Measurements from ENCODE around the gene SLC37A1.
"Not testable (repeated sequence)": the region's sequence is repeated elsewhere in the genome, so short reads cannot be mapped to it uniquely, and the experiment has no call there.

SLC37A1 gene

DNA sequence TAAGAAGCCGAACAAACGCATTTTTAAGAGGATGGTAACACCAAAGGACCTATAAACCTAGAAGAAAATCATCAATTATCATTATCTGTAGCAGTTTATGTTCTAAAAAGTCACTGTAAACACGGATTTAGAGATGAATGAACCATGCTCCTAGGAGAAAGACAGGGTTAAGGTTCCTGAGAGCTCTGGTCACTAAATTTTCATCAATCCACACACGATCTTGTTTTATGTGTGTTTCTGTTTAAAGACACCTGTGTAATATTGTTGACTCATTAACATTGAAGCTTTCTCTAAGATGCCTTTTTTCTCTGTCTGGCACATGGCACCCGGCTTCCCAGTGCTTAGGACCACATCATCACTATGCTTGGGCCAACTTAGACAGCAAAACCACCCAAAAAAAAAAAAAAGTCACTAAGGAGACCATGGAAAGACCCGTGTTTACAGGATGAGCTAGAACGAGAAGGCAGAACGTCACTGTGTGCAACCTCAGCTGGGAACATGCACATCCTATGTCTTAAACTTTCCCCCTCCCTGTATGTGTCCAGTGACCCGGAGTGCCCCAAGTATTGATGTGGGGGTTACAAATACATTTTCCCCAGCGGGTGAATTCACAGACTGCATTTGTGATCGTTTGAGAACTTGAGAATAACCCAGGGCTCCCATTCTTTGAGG lies 84.0 kb downstream of the SLC37A1 start:
- DNase-seq = no peak

DNA sequence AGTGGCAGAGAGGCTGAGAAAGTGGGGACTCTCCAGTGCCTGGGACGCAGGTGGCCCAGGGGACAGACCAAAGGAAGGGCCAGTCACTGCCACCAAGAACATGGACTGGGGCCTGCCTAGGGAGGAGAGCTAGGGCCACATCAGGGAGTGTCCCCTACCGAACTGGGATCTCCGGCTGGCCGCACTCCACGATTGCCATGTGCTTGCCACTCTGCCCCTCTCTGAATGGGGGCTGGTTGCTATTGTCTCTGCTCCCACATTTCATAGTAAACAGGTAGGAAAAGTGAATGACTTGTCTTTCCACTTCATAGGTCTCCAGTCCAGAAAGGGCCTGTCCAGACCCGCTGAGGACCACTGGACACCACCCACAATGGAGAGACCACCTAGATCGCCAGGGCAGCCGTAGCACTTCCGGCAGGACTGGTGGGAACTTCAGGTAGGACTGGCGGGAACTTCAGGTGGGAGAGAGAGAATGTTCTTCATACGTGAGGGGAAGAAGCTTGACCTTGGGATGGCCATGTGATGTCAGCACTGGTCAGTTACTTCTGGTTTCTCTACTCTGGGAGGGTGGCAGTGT lies 84.6 kb downstream of the SLC37A1 start:
- no peak for DNase-seq

DNA sequence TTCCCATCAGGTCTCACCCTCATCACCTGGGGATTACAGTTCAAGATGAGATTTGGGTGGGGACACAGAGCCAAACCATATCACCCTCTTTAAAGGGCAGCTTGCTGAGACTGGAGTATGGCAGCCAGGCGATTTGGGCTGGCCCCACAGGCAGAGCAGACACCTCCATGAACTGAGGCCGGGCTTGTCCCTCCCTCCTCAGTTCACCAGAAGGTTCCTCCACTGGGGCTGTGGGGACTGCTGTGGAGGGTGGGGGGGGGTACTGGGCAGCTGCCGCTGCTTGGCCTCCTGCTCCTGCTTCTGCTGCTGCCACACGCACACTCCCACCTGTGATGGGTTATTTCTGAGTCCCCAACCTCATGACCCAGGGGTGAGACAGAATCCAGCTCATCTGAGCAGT lies 85.8 kb downstream of the SLC37A1 start:
- no peak for DNase-seq

DNA sequence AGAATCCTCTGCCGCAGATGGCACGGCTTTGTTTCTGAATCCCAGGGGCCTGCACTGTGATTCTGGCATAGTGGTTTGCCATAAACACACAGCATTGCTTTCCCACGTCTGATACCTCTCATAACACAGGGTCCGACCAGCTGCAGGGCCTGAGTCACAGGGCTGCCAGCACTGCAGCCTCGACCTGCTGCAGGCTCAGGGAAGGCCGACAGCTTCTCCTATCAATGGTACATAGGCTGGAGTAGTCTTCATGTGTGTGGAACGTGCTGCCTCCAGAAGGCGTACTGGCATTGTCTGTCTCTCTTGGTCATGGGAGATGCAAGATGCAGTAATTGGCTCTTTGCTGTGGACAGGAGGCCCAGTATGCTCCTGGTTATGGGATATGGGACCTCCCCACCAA lies 86.3 kb downstream of the SLC37A1 start:
- no peak for DNase-seq

DNA sequence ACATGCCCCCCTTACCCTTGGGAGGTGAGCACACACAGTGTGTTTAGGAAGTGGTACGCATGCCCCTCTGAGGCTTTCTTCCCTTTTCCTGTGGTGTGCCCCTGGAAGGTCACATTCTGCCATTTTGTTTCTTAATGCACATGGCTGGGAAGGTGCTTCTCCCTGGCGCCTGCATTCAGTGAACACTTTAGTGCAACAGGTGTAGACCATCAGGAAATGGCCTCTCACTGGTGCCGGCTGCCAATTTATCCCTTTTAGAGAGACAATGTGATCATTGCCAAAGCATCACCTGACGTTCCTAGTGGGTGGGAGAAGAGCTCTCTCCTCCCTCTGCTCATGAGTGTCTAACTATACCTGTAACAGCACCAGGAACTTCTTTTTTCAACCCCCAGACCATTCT lies 88.0 kb downstream of the SLC37A1 start:
- no peak for DNase-seq

DNA sequence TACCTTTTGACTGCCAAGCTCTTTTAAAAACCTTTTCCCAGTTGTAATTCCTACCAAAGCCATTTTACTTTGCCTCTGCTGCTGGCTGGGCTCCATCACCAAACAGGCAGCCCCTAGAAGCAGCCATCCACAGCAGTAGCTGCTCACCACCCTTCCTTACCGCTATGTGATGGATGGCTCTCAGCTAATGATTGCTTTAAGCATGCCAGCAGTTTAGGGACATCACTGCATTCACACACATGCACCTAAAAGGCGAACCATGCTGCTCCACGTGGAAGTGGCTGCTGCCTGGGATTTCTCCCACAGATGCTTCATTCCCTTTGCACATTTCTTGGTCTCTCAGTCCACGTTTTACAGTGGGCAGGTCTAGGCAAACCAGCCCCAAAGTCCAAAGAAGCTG lies 93.5 kb downstream of the SLC37A1 start:
- DNase-seq = no peak

DNA sequence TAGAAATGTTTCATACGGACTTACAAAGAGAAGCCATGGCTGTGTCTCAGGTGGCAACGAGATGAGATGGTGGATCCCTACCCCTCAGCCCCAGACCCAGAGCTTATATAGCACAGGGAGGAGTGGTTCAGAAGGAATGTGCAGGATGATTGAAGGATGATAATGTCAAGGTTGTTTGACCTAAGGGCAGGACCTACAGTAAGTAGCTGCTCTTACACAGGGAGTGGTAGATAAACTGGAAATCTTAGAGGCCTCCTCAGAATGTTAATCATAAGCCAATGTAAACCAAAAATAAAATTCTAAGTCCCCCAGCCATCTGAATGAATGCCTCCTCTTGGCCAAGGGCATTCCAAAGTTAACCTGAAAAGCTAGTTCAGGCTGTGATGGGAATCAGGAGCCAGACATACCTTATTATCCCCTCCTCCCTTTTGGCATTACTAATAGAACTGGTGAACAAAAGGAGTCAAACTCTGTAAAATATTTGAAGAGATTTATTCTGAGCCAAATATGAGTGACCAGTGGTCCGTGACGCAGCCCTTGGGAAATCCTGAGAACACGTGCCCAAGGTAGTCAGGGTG lies 94.0 kb downstream of the SLC37A1 start:
- no peak for DNase-seq

DNA sequence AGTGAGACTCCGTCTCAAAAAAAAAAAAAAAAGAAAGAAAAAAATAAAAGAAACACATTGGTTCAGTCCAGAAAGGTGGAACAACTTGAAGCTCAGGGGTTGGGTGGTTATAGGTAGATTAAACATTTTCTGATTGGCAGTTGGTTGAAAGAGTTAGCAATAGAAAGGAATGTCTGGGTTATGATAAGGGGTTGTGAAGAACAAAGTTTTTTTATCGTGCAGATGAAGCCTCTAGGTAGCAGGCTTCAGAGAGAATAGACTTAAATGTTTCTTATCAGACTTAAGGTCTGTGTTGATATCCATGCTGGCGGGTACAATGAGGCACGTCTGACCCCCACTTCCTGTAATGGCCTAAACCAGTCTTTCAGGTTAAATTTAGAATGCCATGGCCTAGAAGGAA lies 94.8 kb downstream of the SLC37A1 start:
- DNase-seq = no peak

DNA sequence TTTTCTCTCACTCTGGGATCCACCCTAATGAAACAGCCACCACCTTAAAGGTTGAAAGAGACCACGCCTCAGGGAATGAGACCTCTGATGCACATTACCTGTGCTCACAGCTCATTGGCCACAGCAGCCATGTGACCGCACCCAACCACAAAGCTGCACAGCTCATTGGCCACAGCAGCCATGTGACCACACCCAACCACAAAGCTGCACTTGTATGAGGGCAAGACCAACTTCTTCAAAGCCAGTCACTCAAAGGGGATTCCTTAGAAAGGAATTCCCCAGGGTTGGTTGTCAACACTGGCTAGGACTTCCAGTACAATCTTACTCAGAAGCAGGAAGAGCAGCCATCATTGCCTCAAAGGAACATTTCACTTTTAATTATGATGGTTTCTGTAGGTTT lies 96.2 kb downstream of the SLC37A1 start:
- DNase-seq = no peak

DNA sequence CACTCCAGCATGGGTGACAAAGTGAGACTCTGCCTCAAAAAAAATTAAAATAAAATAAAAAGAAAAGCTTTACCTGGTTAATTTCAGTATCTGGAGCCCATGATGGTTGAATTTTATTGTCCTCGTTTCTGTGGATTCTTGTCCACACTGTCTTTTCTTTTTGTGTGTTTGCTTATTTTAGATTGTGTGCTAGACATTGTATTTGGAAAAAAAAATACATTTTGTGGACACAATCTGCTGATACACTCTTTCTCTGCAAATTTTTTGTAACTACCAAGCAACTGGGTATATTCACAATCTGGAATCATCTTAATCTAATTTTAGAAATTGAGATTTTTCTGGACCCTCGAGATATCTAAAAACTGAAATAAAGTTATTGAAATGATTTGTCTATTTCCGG lies 98.2 kb downstream of the SLC37A1 start:
- DNase-seq = no peak

DNA sequence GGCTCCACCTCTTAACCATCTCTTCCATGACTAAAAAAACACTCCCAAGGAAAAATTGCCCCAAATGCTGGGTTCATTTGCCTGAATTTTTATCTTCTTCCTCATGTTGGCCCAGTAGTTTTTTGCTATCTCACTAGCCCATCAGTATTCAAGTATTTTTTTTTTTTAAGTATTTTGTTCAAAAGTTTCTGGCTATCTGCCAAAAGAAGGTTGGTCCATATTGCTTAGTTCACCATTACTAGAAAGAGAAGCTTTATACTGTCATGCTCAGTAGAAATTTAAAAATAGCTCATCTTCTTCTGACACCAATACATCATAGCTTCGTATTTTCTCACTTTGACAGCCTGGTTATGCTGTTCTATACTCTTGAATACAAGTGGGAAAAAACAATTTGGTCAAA lies 98.7 kb downstream of the SLC37A1 start:
- no peak for DNase-seq

DNA sequence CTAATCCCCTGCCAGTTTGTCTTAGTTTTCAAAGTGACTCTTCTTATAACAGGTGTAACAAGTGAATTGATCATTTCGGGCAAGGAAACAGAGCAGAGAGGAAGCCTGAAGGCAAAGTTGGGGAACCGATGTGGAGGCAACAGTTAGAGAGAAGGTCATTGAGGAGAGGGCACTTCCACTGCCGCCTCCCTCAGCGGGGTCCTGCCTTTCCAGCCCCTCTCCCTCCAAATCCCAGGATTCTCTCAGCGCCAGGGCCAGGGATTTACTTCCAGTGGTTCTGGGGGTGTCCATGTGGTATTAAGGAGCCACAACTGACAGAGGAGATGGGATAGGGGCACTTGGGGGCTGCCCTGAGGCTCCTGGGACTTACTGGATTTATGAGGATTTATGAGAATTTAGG lies 100.1 kb downstream of the SLC37A1 start:
- no peak for DNase-seq

DNA sequence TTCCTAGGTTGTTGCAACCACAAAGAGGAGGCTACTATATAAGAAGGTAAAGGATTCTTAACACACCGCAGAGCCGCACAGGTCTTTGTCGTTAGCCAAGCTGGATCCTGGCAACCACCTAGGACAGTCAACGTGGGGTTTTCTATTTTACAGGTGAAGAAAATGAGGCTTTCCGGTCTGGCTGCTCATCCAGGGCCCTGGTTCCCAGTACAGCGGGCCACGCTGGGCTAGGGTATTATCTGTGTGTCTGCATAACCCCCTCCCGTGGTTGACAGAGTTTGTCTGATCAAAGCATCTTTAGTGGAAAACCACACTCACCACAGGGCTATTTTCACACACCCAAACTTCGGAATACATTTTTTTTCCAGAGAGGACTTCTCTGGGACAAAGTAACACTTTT lies 100.7 kb downstream of the SLC37A1 start:
- no peak for DNase-seq

DNA sequence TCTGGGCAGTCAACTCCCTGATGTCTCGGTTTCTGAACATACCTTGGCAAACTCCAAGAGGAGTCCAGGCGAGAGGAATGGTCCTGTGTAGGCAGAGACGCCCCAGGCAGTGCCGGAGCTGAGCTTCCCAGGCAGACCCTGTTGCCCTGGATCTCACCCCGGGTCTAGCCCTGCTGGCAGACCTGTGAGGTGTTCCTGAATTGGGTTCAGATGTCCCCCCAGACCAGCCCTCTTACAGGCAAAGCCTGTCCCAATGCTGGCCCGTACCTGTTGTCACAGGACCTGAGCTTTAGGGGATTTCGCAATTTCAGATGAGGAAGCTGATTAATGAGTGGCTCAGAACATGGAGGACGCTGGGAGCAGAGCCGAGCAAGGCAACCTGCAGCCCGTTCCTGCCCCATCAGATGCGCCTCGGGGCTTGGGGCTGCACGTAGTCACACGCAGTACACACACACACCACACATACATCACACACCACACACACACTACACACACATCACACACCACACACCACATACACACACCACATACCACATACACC lies 101.2 kb downstream of the SLC37A1 start:
- DNase-seq = no peak

DNA sequence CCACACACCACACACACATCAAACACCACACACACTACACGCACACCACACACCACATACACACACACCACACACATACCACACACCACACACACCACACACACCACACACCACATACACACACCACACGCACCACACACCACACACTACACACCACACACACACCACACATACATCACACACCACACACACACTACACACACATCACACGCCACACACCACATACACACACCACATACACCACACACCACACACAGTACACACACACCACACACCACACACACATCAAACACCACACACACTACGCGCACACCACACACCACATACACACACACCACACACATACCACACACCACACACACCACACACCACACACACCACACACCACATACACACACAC lies 101.7 kb downstream of the SLC37A1 start:
- DNase-seq = not testable (repeated sequence)

DNA sequence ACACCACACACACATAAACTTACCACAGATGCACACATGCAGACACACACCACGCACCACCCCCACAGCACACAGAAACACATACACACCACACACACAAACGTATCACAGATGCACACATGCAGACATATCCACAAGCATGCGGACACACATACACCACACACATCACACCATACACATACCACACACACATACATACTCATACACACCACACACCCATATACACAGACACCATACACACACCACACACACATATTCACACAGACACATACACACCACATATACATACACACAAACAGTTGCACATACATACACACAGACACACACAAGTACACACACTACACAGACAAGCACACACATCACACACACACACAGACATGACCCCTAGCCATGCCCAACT lies 102.3 kb downstream of the SLC37A1 start:
- DNase-seq = no peak

DNA sequence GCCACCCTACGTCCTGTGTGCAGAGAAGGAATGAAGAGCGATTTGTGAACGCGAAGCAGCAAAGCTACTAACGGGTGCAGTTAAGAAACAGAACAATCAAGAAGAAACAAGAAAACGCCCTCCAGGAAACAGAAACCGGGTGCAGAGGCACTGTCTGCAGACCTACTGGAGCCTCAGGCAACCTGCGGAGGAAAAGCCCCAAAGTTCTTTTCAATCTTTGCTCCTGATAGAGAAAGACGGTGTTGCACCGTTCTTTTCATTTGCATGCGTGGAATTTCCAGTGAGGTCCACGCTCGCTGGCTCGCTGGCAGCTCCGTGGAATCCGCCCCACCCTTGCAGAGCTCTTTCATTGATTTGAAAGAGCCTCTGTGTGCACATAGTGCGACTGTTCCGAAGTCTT lies 102.8 kb downstream of the SLC37A1 start:
- no peak for DNase-seq

DNA sequence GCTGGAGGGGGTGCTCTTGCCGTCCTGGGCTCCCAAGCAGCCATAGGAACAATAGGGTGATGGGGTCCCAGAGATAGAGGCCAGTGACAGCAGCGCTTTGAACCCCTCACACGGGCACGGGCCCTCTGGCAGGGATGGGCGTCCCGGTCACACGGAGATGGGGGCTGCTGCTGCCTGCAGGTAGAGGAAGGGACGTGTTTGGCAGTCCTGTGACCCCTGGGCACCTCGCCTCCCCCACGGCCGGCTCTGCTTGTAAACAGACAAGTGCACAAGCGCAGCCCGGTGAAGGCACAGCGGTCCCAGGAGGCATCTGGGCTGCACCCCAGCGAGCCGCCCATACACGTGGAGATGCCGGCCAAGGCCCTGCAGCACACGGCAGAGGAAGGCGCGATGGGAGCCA lies 103.3 kb downstream of the SLC37A1 start:
- no peak for DNase-seq

DNA sequence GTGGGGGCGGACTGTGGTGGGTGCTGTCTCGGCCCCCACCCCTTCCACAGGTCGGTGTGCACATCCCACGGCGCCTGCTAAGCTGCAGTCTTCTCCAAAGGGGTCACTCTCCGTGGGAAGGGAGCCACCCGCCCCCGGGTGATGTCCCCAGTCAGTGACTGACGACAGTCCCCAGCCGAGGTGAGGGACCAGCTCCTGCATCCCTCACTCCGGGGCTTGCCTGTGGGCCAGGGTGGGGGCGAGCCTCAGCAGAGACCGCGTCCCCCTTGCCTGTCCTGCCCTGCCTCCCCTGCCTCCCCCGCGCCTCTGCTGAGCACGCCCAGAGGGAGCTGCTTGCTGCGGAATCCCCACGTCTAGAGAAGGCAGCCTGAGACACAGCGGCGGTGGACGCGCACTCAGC lies 103.8 kb downstream of the SLC37A1 start:
- no peak for DNase-seq

DNA sequence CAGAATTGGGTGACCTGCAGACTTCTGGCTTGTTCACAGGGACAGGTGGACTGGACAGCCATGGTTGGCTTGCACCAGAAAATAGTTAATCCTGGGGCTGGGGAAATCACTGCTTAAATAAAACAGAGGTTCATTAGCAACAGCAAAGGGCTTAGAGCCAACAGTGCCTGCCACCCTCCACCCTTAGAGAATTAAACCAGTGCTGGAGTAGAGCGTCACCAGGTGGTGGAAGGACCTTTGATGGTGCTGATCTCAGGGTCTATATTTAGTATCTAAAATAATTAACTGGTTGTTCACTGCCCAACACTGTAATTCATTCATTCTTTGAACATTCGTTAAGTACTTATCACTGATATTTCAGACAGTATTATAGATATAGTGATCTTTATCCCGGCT lies 105.1 kb downstream of the SLC37A1 start:
- no peak for DNase-seq

DNA sequence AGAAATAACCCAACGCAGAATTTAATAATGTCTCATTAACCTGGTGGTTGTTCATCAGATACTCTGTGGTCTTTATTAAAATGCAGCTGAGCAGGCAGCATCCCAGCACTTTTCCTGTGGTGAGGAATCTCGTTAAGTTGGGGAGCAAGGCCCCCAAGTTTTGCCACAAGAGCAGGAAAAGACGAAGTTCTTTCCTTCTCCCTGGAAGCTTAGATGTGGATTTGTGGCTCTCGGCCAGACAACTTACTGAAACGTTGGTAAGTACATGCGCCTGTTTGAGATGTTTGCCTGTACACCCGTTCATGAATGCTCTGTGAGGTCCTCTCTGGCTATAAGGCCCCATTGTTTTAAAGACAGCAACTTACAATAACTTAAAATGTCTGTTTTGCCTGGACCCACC lies 105.5 kb downstream of the SLC37A1 start:
- DNase-seq = no peak

DNA sequence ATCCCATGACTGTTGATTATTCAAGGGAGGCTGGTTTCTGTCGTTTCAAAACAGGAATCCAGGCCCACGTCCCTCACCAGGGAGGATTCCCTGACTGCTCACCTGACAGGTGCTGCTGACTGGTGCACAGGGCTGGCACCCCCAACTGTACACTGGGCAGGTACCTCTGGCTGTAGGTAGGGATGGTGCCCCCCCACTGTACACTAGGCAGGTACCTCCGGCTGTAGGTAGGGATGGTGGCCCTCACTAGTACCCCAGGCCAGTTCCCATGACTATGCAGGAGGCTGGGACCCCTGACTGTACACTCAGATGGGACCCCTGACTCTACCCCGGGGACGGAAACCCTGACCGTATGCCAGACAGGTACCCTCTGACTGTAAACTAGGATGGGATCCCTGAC lies 106.2 kb downstream of the SLC37A1 start:
- no peak for DNase-seq

DNA sequence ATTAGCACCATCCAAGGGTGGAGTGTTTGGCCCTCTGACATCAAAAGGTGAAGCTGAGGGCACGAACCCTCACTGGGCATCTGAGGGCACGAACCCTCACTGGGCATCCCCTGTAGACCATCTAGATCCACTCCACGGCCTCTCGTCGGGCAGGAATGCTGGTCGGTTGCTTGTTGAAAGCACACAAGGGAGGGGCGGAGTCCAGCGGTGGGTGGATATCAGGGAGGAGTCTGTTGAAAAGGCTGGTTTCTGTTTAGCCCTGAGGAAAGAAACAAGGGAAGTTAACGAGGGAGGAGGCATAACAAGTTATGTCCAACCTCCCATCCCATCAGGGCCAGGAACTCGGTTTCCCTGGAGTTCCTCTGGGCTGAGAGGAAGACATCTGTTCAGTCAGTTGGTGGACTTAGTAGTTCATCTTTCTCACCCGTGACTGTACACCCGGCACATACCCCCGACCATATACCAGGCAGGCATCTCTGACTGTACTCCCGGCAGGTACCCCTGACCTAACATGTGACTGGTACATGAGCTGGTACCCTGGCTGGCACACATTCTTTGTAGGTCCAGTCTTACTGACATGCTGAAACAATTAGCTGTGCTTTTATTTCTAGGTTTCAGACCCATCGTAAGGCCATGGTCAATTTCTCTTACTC lies 107.6 kb downstream of the SLC37A1 start:
- no peak for DNase-seq

DNA sequence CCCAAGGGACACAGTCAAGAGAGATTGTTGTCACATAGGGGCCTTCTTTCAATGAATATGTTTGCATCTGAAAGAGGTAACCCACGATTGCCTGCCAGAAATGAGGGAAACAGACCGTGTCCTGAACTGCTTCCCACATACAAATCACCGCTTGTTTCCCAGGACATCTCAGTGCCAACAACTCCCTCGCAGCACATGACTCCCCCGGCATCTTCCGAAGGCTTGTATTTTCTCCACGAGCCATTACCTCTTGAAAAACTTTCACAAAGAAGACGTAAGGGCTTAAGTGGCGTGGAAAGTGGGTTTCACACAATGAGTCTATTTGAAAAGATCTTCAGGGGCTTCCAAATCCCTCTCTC lies 108.1 kb downstream of the SLC37A1 start:
- DNase-seq = no peak

All from amniotic stem cell (primary cell).